CD14-positive monocyte (primary cell): Measurements from ENCODE around the gene CNTRL. TPM values are rescaled to one million over a fixed set of nuclear protein-coding genes. Genes with fewer than 3 reads are reported as not detected.

Experiments
- DNase-seq, 3 donors: peaks; one replicate each; pipeline ENCODE4 v3.0.0-alpha.2; 2011 to 2022
- H2AFZ ChIP-seq: 2 replicates; pipeline ENCODE4 v1.6.0; 2012; ENCODE audit warnings: mild to moderate bottlenecking, low read depth, low read length, inconsistent platforms; ENCODE audit not compliant: insufficient read depth, poor library complexity, severe bottlenecking
- H3K27ac ChIP-seq, 2 donors: 1 replicate in 1 of 2; 2 replicates in 1 of 2; pipeline ENCODE4 v1.5.1; 2012 to 2013; ENCODE audit warnings: low read length in 2 of 2, control low read depth in 1 of 2, inconsistent platforms in 1 of 2, low read depth in 1 of 2, mild to moderate bottlenecking in 1 of 2
- H3K27me3 ChIP-seq, 2 donors: one replicate each; pipeline versions ENCODE4 v1.6.0 to v1.6.1; 2011 to 2013; ENCODE audit warnings: low read length in 2 of 2; ENCODE audit not compliant: control insufficient read depth in 2 of 2, insufficient read depth in 2 of 2
- H3K36me3 ChIP-seq, 2 donors: replicated peaks in 1 of 2; 1 replicate in 1 of 2; 2 replicates in 1 of 2; pipeline versions ENCODE4 v1.5.1 to v1.6.1; 2012 to 2013; ENCODE audit warnings: low read length in 2 of 2, control low read depth in 1 of 2, inconsistent platforms in 1 of 2, mild to moderate bottlenecking in 1 of 2; ENCODE audit not compliant: insufficient read depth in 2 of 2, control insufficient read depth in 1 of 2
- H3K4me1 ChIP-seq, 2 donors: 1 replicate in 1 of 2; 2 replicates in 1 of 2; pipeline versions ENCODE4 v1.5.1 to v1.6.1; 2012 to 2013; ENCODE audit warnings: low read length in 2 of 2, control low read depth in 1 of 2, inconsistent platforms in 1 of 2, mild to moderate bottlenecking in 1 of 2, moderate library complexity in 1 of 2; ENCODE audit not compliant: insufficient read depth in 2 of 2, control insufficient read depth in 1 of 2
- H3K4me2 ChIP-seq: replicated peaks from 2 replicates; pipeline ENCODE3; 2012; ENCODE audit warnings: low read length, moderate library complexity, mild to moderate bottlenecking; ENCODE audit not compliant: poor library complexity, severe bottlenecking; ENCODE audit errors: extremely low read depth
- H3K4me3 ChIP-seq, 3 experiments: fragments of 200-600 bp in 1 of 3; sonication (generic) in 1 of 3; replicated peaks in 1 of 3; 1 replicate in 2 of 3; 2 replicates in 1 of 3; pipeline ENCODE4 v1.5.1; 2011 to 2013; ENCODE audit warnings: low read length in 3 of 3, mild to moderate bottlenecking in 3 of 3, control low read depth in 2 of 3, low read depth in 2 of 3, inconsistent platforms in 1 of 3, moderate library complexity in 1 of 3
- H3K79me2 ChIP-seq: 2 replicates; pipeline ENCODE4 v1.6.0; 2012; ENCODE audit warnings: mild to moderate bottlenecking, control low read depth, inconsistent platforms, low read length, moderate library complexity; ENCODE audit not compliant: insufficient read depth
- H3K9ac ChIP-seq: 2 replicates; pipeline ENCODE4 v1.6.0; 2017; ENCODE audit warnings: low read length, mild to moderate bottlenecking; ENCODE audit not compliant: insufficient read depth, poor library complexity, severe bottlenecking
- H3K9me3 ChIP-seq, 2 donors: replicated peaks in 1 of 2; 1 replicate in 1 of 2; 2 replicates in 1 of 2; pipeline versions ENCODE4 v1.5.1 to v1.6.1; 2012 to 2013; ENCODE audit warnings: low read length in 2 of 2, control low read depth in 1 of 2; ENCODE audit not compliant: control insufficient read depth in 1 of 2, insufficient read depth in 1 of 2
- H4K20me1 ChIP-seq: 2 replicates; pipeline ENCODE4 v1.6.0; 2012; ENCODE audit warnings: mild to moderate bottlenecking, low read length, control low read depth, moderate library complexity; ENCODE audit not compliant: insufficient read depth
- H3K27ac Mint-ChIP-seq, 7 donors: one replicate each; pipeline ENCODE4 v1.8.0; 2020; ENCODE audit warnings: mild to moderate bottlenecking in 7 of 7, mixed read lengths in 7 of 7, moderate library complexity in 6 of 7, inconsistent platforms in 2 of 7
- H3K27me3 Mint-ChIP-seq, 3 donors: one replicate each; pipeline ENCODE4 v1.8.0; 2021 to 2022; ENCODE audit warnings: low read depth in 3 of 3, mild to moderate bottlenecking in 3 of 3, mixed read lengths in 3 of 3, moderate library complexity in 3 of 3, inconsistent platforms in 1 of 3
- H3K36me3 Mint-ChIP-seq, 2 donors: one replicate each; pipeline ENCODE4 v1.8.0; 2020; ENCODE audit warnings: mixed read lengths in 2 of 2, inconsistent platforms in 1 of 2, mild to moderate bottlenecking in 1 of 2
- H3K4me1 Mint-ChIP-seq: one replicate; pipeline ENCODE4 v1.8.0; 2020; ENCODE audit warnings: mild to moderate bottlenecking, mixed read lengths
- H3K4me3 Mint-ChIP-seq, 2 donors: one replicate each; pipeline ENCODE4 v1.8.0; 2020; ENCODE audit warnings: mild to moderate bottlenecking in 2 of 2, mixed read lengths in 2 of 2, moderate library complexity in 1 of 2
- H3K9me3 Mint-ChIP-seq, 7 donors: one replicate each; pipeline ENCODE4 v1.8.0; 2020 to 2022; ENCODE audit warnings: mixed read lengths in 7 of 7, mild to moderate bottlenecking in 6 of 7, moderate library complexity in 6 of 7, inconsistent platforms in 2 of 7
- WGBS: methylation state at CpG from one replicate; pipeline ENCODE4 v1.1.5; 2013; ENCODE audit warnings: missing lambda C conversion rate; ENCODE audit not compliant: insufficient coverage; 5-methylcytosine and 5-hydroxymethylcytosine counted together
- intact Hi-C, 2 donors: fragments of 100-400 bp; cut with micrococcal nuclease; formaldehyde crosslinking; loops; one replicate each; pipeline versions ENCODE4 v1.15.0 to v1.15.1; 2023
- polyA plus RNA-seq, 3 donors: library from polyadenylated mRNA; depleted of rRNA in 1 of 3; unstranded in 2 of 3; stranded (reverse) in 1 of 3; fragments of 300-500 nt in 2 of 3; fragments of >200 nt in 1 of 3; fragmentation: Illumina TruSeq in 2 of 3; gene quantifications; 1 replicate in 2 of 3; 2 replicates in 1 of 3; pipeline ENCODE4 v1.2.3, GENCODE V29; 2012 to 2021
- TF ChIP-seq, protein P1 (sequence below): fragments of 200-600 bp; IDR thresholded peaks from one replicate; pipeline ENCODE4 v1.8.0; 2022; ENCODE audit warnings: antibody characterized with exemption, mild to moderate bottlenecking

CNTRL gene
- polyA plus RNA-seq, 3 donors: 3.9 to 26.8 (median 4.8) TPM

DNA sequence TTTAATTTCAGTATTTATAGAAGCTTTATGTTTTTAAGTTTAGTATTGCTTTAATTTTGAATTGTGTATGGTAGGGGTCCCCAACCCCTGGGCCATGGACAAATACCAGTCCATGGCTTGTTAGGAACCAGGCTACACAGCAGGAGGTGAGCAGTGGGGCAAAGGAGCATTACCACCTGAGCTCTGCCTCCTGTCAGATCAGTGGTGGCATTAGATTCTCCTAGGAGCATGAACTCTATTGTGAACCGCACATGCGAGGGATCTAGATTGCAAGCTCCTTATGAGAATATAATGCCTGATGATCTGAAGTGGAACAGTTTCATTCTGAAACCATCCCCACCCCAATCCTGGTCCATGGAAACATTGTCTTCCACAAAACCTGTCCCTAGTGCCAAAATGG is 26.6 kb upstream of the CNTRL start:
- no peaks in the 10 kb centered on the region for H3K4me1 Mint-ChIP-seq
- H4K20me1 ChIP-seq: no peaks in the 10 kb centered on the region
- H3K4me3 ChIP-seq: no peak overlapping the region
- peaks cover 0 to 1% (median 0%) of the 10 kb centered on the region in 7 donors for H3K9me3 Mint-ChIP-seq
- TF ChIP-seq, protein P1, sequence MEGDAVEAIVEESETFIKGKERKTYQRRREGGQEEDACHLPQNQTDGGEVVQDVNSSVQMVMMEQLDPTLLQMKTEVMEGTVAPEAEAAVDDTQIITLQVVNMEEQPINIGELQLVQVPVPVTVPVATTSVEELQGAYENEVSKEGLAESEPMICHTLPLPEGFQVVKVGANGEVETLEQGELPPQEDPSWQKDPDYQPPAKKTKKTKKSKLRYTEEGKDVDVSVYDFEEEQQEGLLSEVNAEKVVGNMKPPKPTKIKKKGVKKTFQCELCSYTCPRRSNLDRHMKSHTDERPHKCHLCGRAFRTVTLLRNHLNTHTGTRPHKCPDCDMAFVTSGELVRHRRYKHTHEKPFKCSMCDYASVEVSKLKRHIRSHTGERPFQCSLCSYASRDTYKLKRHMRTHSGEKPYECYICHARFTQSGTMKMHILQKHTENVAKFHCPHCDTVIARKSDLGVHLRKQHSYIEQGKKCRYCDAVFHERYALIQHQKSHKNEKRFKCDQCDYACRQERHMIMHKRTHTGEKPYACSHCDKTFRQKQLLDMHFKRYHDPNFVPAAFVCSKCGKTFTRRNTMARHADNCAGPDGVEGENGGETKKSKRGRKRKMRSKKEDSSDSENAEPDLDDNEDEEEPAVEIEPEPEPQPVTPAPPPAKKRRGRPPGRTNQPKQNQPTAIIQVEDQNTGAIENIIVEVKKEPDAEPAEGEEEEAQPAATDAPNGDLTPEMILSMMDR: no peak
- H3K4me3 Mint-ChIP-seq: no peak overlapping the region
- no peaks in the 10 kb centered on the region for H3K79me2 ChIP-seq
- DNase-seq: no peak
- no peaks in the 10 kb centered on the region for H3K27me3 ChIP-seq
- H3K27ac ChIP-seq: no peak overlapping the region
- no peaks in the 10 kb centered on the region for H3K36me3 ChIP-seq
- intact Hi-C loops: no loop called here
- no peak overlapping the region for H3K27ac Mint-ChIP-seq
- no CpG with 5 or more reads among the region's 2 CpGs for WGBS
- no peak overlapping the region for H3K4me2 ChIP-seq
- H3K4me1 ChIP-seq: no peaks in the 10 kb centered on the region
- no peaks in the 10 kb centered on the region for H3K9me3 ChIP-seq
- peaks cover 2 to 8% of the 10 kb centered on the region in 2 donors for H3K36me3 Mint-ChIP-seq
- H2AFZ ChIP-seq: no peak overlapping the region
- H3K27me3 Mint-ChIP-seq: no peaks in the 10 kb centered on the region
- no peak overlapping the region for H3K9ac ChIP-seq

DNA sequence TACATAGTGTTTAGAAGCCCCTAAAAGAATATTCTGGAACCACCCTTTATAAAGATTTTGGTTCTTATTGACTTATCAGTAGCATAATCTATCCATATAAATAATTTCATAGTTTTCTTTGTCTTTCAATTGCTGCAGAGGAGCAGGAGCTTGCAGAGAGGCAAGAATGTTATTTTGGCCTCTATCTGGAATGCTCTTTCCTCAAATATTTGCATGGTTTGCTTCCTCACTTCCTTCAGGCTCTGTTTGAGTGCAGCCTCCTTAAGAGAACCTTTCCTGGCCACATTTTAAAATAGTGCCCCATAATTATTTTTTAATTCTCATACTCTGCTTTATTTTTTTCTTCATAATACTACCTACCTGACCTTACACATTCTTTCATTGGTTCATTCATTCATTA is 26.1 kb upstream of the CNTRL start:
- Histone ChIP-seq H4K20me1 (no peaks in the 10 kb centered on the region), H3K79me2 (no peaks in the 10 kb centered on the region), H3K4me3 (no peak overlapping the region), H3K36me3 (no peaks in the 10 kb centered on the region), H3K4me2 (no peak overlapping the region), H2AFZ (no peak overlapping the region), H3K9me3 (no peaks in the 10 kb centered on the region), H3K4me1 (no peaks in the 10 kb centered on the region), H3K27me3 (no peaks in the 10 kb centered on the region), H3K27ac (no peak overlapping the region), H3K9ac (no peak overlapping the region)
- no peaks in the 10 kb centered on the region for H3K9me3 Mint-ChIP-seq
- TF ChIP-seq, protein P1: no peak
- H3K27me3 Mint-ChIP-seq: no peaks in the 10 kb centered on the region
- DNase-seq: no peak
- H3K4me3 Mint-ChIP-seq: no peak overlapping the region
- no peak overlapping the region for H3K27ac Mint-ChIP-seq
- H3K36me3 Mint-ChIP-seq: peaks cover 2 to 8% of the 10 kb centered on the region in 2 donors
- no peaks in the 10 kb centered on the region for H3K4me1 Mint-ChIP-seq
- intact Hi-C loops: no loop called here
